SK-N-SH (cell line): ENCODE data around the gene SFI1.

Experiments
- CTCF ChIP-seq: fragments of 200-600 bp; sonication (generic); IDR thresholded peaks from 2 replicates; pipeline ENCODE4 v1.6.1; 2017; ENCODE audit warnings: antibody characterized with exemption, mild to moderate bottlenecking, moderate library complexity
- EP300 ChIP-seq, 2 experiments: IDR thresholded peaks; 2 replicates each; pipeline versions ENCODE4 v1.4.0 to v1.6.1; 2012; ENCODE audit warnings: borderline replicate concordance in 1 of 2, low read depth in 1 of 2, low read length in 1 of 2
- EZH2phosphoT487 ChIP-seq: fragments of 200-600 bp; sonication (generic); IDR thresholded peaks from 2 replicates; pipeline ENCODE4 v1.6.1; 2017; ENCODE audit warnings: low read depth, mixed run types, mild to moderate bottlenecking, antibody characterized with exemption, moderate library complexity, borderline replicate concordance
- IRF3 ChIP-seq: fragments of 150-350 bp; IDR thresholded peaks from 2 replicates; pipeline ENCODE4 v1.6.1; 2016; ENCODE audit warnings: mild to moderate bottlenecking, low read depth, low read length
- MAX ChIP-seq: IDR thresholded peaks from 2 replicates; pipeline ENCODE4 v1.4.0; 2012; ENCODE audit warnings: low read depth
- NFIC ChIP-seq: IDR thresholded peaks from 2 replicates; pipeline ENCODE4 v1.4.0; 2012; ENCODE audit warnings: borderline replicate concordance
- PBX3 ChIP-seq: IDR thresholded peaks from 2 replicates; pipeline ENCODE4; 2012
- USF1 ChIP-seq: IDR thresholded peaks from 2 replicates; pipeline ENCODE4 v1.4.0; 2012; ENCODE audit warnings: low read depth, borderline replicate concordance

GRCh38 chr22:31538815-31539214, 42.5 kb downstream of the SFI1 start:
- TF ChIP-seq EP300 (IDR thresholded peaks at IDR 0.05; ENCODE audit: borderline replicate concordance in 1 of 2, low read depth in 1 of 2, low read length in 1 of 2) (no peak), NFIC (no peak), CTCF (no peak), EZH2phosphoT487 (no peak), USF1 (no peak), MAX (no peak), IRF3 (no peak), PBX3 (no peak)
